Panc1 (cell line): ENCODE data around the gene MYL10.

ENCODE experiments used
- CTCF ChIP-seq: fragments of 450-650 bp; IDR thresholded peaks from 2 replicates; pipeline ENCODE4 v1.5.1; 2017; ENCODE audit warnings: mild to moderate bottlenecking
- REST ChIP-seq, 2 experiments: IDR thresholded peaks; 2 replicates each; pipeline ENCODE4 v1.6.1; 2011 to 2012; ENCODE audit warnings: low read depth in 2 of 2, control low read depth in 1 of 2, low read length in 1 of 2, mild to moderate bottlenecking in 1 of 2, moderate library complexity in 1 of 2; ENCODE audit not compliant: insufficient read depth in 1 of 2

GRCh38 chr7:101564778-101565211, 64.3 kb downstream of the MYL10 start:
- TF ChIP-seq CTCF (no peak), REST (IDR thresholded peaks at IDR 0.05; ENCODE audit: insufficient read depth in 1 of 2, low read depth in 2 of 2, low read length in 1 of 2) (no peak)
